ENCODE data around the gene HOXA11.

HOXA11 gene

GRCh38 chr7:27193335-27194001, 8.4 kb upstream of the HOXA11 start:
- Mint-ChIP-seq H3K27ac (peak overlapping the region; percentile 31), H3K4me1 (peaks cover 17 to 45% of the 10 kb centered on the region in 2 donors), H3K4me3 (peak overlapping the region; percentile 13 to 41)

GRCh38 chr7:27192546-27193334, 7.7 kb upstream of the HOXA11 start:
- Mint-ChIP-seq H3K9me3 (no peaks in the 10 kb centered on the region), H3K27ac (no peak overlapping the region), H3K4me1 (peaks cover 21 to 47% of the 10 kb centered on the region in 2 donors), H3K27me3 (peaks cover 62 to 78% of the 10 kb centered on the region in 2 donors), H3K4me3 (peak overlapping the region; percentile 62 to 66), H3K36me3 (peaks cover 2% of the 10 kb centered on the region in 2 donors)
- DNase-seq (no peak), ATAC-seq (replicated peaks) (peak; percentile 33 to 55)

More at GRCh38 chr7:27193335-27194001, 8.4 kb upstream of the HOXA11 start:
- ATAC-seq (replicated peaks) (no peak), DNase-seq (no peak)
- H3K36me3 Mint-ChIP-seq: peaks cover 2% of the 10 kb centered on the region in 2 donors
- H3K27me3 Mint-ChIP-seq: peaks cover 62 to 78% of the 10 kb centered on the region in 2 donors
- H3K9me3 Mint-ChIP-seq: no peaks in the 10 kb centered on the region

GRCh38 chr7:27191833-27192545, 7.0 kb upstream of the HOXA11 start:
- peaks cover 2% of the 10 kb centered on the region in 2 donors for H3K36me3 Mint-ChIP-seq
- DNase-seq (no peak), ATAC-seq (replicated peaks) (no peak)
- peaks cover 25 to 48% of the 10 kb centered on the region in 2 donors for H3K4me1 Mint-ChIP-seq
- peak overlapping the region; percentile 31 for H3K27ac Mint-ChIP-seq
- H3K4me3 Mint-ChIP-seq: peak overlapping the region; percentile 62 to 66
- peaks cover 65 to 80% of the 10 kb centered on the region in 2 donors for H3K27me3 Mint-ChIP-seq
- no peaks in the 10 kb centered on the region for H3K9me3 Mint-ChIP-seq

DNA sequence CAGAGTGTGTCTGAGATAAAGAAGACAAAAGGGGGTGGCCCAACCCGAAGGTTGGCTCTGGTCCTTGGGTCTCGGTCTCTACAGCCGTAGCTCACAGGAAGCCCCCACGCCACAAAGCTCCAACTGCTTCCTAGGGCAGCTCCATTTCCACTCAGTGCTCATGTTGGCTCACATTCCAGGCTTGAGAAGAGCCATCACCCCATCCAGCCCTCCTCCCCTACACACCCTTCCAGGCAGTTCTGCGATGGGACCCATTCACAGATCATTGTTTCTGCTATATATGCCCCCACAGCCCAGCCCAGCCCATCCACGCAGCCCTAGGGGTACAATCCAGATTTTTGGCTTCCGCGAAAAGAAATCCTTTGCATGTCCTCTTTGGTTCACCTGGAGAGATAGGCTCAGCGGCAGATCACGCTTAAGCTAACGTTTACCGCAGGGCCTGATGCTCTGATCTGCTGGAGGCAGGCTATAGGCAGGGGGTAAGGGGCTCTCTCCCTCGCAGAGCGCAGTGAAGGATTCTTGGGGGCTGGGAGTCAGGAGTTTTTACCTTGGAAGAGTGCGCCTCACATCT, 6.2 kb upstream of the HOXA11 start:
- no peak for ATAC-seq (replicated peaks)
- H3K4me3 Mint-ChIP-seq: peak overlapping the region in 1 of 2 donors; percentile 5
- no peaks in the 10 kb centered on the region for H3K9me3 Mint-ChIP-seq
- peaks cover 3 to 4% of the 10 kb centered on the region in 2 donors for H3K36me3 Mint-ChIP-seq
- peaks cover 25 to 48% of the 10 kb centered on the region in 2 donors for H3K4me1 Mint-ChIP-seq
- DNase-seq: no peak
- no peak overlapping the region for H3K27ac Mint-ChIP-seq
- peaks cover 71 to 80% of the 10 kb centered on the region in 2 donors for H3K27me3 Mint-ChIP-seq

- peak overlapping the region; percentile 56 for H3K27ac Mint-ChIP-seq
- ATAC-seq (replicated peaks) (no peak), DNase-seq (no peak)
- H3K4me1 Mint-ChIP-seq: peaks cover 32 to 58% of the 10 kb centered on the region in 2 donors
- peaks cover 77 to 85% of the 10 kb centered on the region in 2 donors for H3K27me3 Mint-ChIP-seq
- H3K4me3 Mint-ChIP-seq: no peak overlapping the region
- H3K9me3 Mint-ChIP-seq: no peaks in the 10 kb centered on the region
- H3K36me3 Mint-ChIP-seq: peaks cover 6 to 9% of the 10 kb centered on the region in 2 donors
Observed at GRCh38 chr7:27189997-27190748, 5.1 kb upstream of the HOXA11 start.

DNA sequence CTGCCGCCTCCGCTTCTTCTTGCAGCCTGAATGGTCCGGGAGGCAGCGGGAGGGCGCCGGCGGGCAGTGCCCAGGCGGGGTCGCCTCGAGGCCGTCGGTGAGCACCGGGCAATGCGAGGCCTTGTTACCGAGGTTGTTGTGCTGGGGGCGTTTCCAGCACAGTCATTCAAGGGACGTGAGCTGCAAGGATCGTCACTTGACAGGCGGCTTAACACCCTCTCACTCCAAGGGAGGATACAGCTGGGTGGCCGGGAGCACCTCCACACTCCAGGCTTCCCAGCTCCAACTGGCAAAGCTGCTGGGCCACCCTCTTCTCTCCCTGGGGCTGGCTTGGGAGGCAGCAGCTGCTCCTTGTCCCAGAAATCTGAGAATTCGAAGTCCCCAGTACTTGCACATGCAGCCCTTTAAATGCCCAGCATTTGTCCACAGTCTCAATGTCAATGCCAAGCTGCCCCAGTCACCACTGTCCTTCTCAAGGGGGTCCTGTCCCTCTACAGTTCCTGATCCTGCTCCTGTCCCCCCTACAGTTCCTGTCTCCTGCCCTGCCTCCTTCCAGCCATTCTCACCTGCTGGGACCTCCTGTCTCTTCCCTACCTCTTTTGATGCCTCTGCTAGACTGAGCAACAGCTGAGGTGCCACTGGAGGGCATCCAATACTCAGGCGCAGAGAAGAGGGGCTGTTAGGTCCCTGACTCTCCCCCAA, 4.4 kb upstream of the HOXA11 start:
- H3K36me3 Mint-ChIP-seq: peaks cover 9 to 12% of the 10 kb centered on the region in 2 donors
- H3K9me3 Mint-ChIP-seq: no peaks in the 10 kb centered on the region
- H3K4me1 Mint-ChIP-seq: peaks cover 37 to 65% of the 10 kb centered on the region in 2 donors

DNA sequence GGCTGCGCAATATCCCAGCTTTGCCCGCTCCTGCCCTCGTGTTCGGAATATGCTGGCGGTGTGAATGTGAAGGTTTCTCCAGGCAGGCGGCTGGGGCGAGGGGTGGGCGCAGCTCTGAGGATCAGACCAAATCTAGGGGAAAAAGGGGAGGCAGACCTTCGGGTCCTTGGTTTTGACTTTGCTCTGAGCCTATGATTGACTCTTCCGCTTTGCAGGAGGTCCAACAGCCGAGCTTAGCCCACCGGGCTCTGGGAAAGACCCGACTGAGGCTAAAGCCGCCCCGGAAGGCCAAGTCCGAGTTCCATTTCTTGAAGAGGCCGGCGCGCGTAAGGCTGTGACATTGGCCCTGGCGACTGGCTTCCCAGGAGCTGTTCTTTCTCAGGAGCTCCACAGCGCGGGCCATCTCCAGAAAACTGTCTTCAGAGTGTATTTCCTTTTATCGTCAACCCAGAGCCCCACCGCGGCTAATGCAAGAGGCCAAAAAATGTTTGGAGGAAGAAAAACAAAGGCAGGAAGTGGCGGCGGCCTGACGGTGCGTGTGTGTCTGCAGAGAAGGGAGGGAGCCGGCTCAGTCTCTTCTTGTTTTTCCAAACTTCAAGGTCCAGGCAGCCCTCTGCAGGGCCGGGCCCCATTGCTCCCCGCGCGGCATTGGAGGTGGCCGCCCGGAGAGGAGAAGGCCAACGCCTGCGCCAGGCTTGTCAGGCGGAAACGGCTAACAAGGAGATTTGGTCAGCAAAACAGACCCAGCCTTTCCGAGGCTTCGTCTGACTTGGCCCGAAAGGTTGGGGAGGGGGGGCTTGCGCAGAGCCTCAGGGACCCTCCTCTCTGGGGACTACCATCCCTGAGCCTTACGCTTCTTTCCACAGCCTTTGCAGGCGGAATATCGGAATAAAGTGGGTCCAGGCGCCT, 3.6 kb upstream of the HOXA11 start:
- H3K4me1 Mint-ChIP-seq: peaks cover 36 to 64% of the 10 kb centered on the region in 2 donors
- DNase-seq (no peak), ATAC-seq (replicated peaks) (no peak)
- H3K27ac Mint-ChIP-seq: peak overlapping the region; percentile 51
- peaks cover 9 to 12% of the 10 kb centered on the region in 2 donors for H3K36me3 Mint-ChIP-seq
- peak overlapping the region; percentile 80 to 81 for H3K4me3 Mint-ChIP-seq
- H3K9me3 Mint-ChIP-seq: no peaks in the 10 kb centered on the region
- peaks cover 80 to 85% of the 10 kb centered on the region in 2 donors for H3K27me3 Mint-ChIP-seq

More for the DNA sequence above, 4.4 kb upstream of the HOXA11 start:
- ATAC-seq (replicated peaks): no peak
- H3K27me3 Mint-ChIP-seq: peaks cover 82 to 85% of the 10 kb centered on the region in 2 donors
- no peak for DNase-seq
- H3K27ac Mint-ChIP-seq: peak overlapping the region; percentile 56
- H3K4me3 Mint-ChIP-seq: peak overlapping the region; percentile 55 to 80

- DNase-seq (no peak), ATAC-seq (replicated peaks) (no peak)
- peaks cover 35 to 58% of the 10 kb centered on the region in 2 donors for H3K4me1 Mint-ChIP-seq
- H3K27ac Mint-ChIP-seq: peak overlapping the region; percentile 51
- H3K4me3 Mint-ChIP-seq: peak overlapping the region; percentile 80 to 81
- H3K9me3 Mint-ChIP-seq: no peaks in the 10 kb centered on the region
- peaks cover 80 to 89% of the 10 kb centered on the region in 2 donors for H3K27me3 Mint-ChIP-seq
- H3K36me3 Mint-ChIP-seq: peaks cover 9 to 12% of the 10 kb centered on the region in 2 donors
Observed at GRCh38 chr7:27187475-27188385, 2.7 kb upstream of the HOXA11 start.

DNA sequence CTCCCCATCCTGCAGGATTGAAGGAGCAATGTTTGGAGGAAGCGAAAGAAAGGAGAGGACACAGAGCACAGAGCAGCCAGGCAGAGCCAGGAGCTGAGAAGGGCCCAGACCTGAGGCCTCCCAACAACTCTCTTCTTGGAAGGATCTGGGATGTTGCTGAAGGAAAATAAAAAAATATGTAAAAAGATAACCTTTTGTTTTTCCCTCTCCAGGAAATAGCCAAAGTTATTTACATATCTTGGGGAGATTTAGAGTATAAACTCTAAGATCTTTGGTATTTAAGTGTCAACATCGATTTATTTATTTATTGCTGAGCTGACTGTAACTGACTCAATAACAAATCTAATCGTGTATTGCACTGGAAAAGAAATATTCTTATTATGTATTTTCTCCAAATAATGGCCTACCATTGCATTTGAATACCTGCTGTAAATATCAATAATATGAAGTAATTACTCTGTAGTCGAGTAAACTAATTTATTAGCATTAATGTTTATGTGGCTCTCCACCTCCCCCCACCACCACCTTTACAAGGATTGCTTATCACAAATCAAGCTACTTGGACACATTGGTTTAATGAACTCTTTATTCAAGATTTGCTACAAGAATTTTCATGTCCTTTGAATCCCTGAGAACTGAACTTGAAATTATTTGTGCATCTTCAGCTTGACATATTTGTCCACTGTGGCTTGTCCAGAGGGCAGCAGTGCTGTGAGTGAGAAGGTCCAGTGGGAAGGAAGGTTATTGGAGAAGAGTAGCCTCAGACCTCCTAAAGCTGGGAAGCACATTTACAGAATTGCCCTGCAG, 1.8 kb upstream of the HOXA11 start:
- Mint-ChIP-seq H3K4me3 (no peak overlapping the region), H3K4me1 (peaks cover 33 to 53% of the 10 kb centered on the region in 2 donors), H3K36me3 (peaks cover 9 to 12% of the 10 kb centered on the region in 2 donors), H3K9me3 (no peaks in the 10 kb centered on the region), H3K27ac (peak overlapping the region; percentile 9), H3K27me3 (peaks cover 74 to 89% of the 10 kb centered on the region in 2 donors)
- no peak for DNase-seq
- ATAC-seq (replicated peaks): no peak

GRCh38 chr7:27185854-27186667, 1.0 kb upstream of the HOXA11 start:
- H3K4me1 Mint-ChIP-seq: peaks cover 33 to 45% of the 10 kb centered on the region in 2 donors
- peaks cover 9 to 10% of the 10 kb centered on the region in 2 donors for H3K36me3 Mint-ChIP-seq
- peak overlapping the region; percentile 54 to 75 for H3K4me3 Mint-ChIP-seq
- DNase-seq (no peak), ATAC-seq (replicated peaks) (no peak)
- peak overlapping the region; percentile 98 for H3K27ac Mint-ChIP-seq
- peaks cover 66 to 89% of the 10 kb centered on the region in 2 donors for H3K27me3 Mint-ChIP-seq
- H3K9me3 Mint-ChIP-seq: no peaks in the 10 kb centered on the region
